ENCODE measurements around the gene NCSTN.

NCSTN gene

GRCh38 chr1:160407839-160408801, 64.9 kb downstream of the NCSTN start:
- H3K27me3 ChIP-seq (ENCODE audit: control insufficient read depth, insufficient read depth, low read length): no peaks in the 10 kb centered on the region
- no peak overlapping the region for H3K4me3 ChIP-seq (ENCODE audit: low read depth, low read length)
- peak overlapping the region; percentile 32; the same call in 1 of the 2 replicates for H3K27ac ChIP-seq (ENCODE audit: low read depth, low read length)
- peaks cover 76% of the 10 kb centered on the region for H3K4me1 ChIP-seq (ENCODE audit: control insufficient read depth, insufficient read depth, low read length)
- H3K9me3 ChIP-seq (ENCODE audit: control insufficient read depth, insufficient read depth, low read depth, low read length): no peaks in the 10 kb centered on the region
- peak overlapping the region; percentile 44 for H3K9ac ChIP-seq (ENCODE audit: low read length)
- no peaks in the 10 kb centered on the region; the same call in 1 of the 2 replicates for H3K36me3 ChIP-seq (ENCODE audit: control insufficient read depth, insufficient read depth, low read length)
